Measurements from ENCODE around the gene CDT1.

CDT1 gene

GRCh38 chr16:88828711-88829110 lies 25.1 kb downstream of the CDT1 start:
- H3K27ac ChIP-seq: no peak overlapping the region
- TF ChIP-seq CTCF (conservative IDR thresholded peaks at IDR 0.05): no peak

- no peak overlapping the region for H3K27ac ChIP-seq
Measured at GRCh38 chr16:88830258-88830657, 26.7 kb downstream of the CDT1 start.

GRCh38 chr16:88830783-88831182 lies 27.2 kb downstream of the CDT1 start:
- TF ChIP-seq CTCF (conservative IDR thresholded peaks at IDR 0.05): no peak
- H3K27ac ChIP-seq: no peak overlapping the region

More at GRCh38 chr16:88830258-88830657, 26.7 kb downstream of the CDT1 start:
- no peak for TF ChIP-seq CTCF (conservative IDR thresholded peaks at IDR 0.05)

GRCh38 chr16:88831838-88832237 lies 28.2 kb downstream of the CDT1 start:
- TF ChIP-seq CTCF (conservative IDR thresholded peaks at IDR 0.05): no peak
- no peak overlapping the region for H3K27ac ChIP-seq

GRCh38 chr16:88833086-88833485 lies 29.5 kb downstream of the CDT1 start:
- TF ChIP-seq CTCF (conservative IDR thresholded peaks at IDR 0.05): no peak
- H3K27ac ChIP-seq: no peak overlapping the region

- H3K27ac ChIP-seq: no peak overlapping the region
- TF ChIP-seq CTCF (conservative IDR thresholded peaks at IDR 0.05): no peak
Measured at GRCh38 chr16:88834670-88835069, 31.1 kb downstream of the CDT1 start.

GRCh38 chr16:88835383-88835782 lies 31.8 kb downstream of the CDT1 start:
- TF ChIP-seq CTCF (conservative IDR thresholded peaks at IDR 0.05): no peak

GRCh38 chr16:88835818-88836217 lies 32.2 kb downstream of the CDT1 start:
- no peak for TF ChIP-seq CTCF (conservative IDR thresholded peaks at IDR 0.05)
- no peak overlapping the region for H3K27ac ChIP-seq

More at GRCh38 chr16:88835383-88835782, 31.8 kb downstream of the CDT1 start:
- no peak overlapping the region for H3K27ac ChIP-seq
